Heart left ventricle (tissue), 13 donors: ENCODE data around the gene FUBP3.

Experiments used
- CTCF ChIP-seq, 12 donors: fragments of 200-600 bp; sonication (generic) in 4 of 12; IDR thresholded peaks; one replicate each; pipeline versions ENCODE4 v1.5.0 to v1.8.0; 2018 to 2022; ENCODE audit warnings: antibody characterized with exemption in 12 of 12, mild to moderate bottlenecking in 5 of 12
- POLR2A ChIP-seq, 2 donors: fragments of 450-650 bp; IDR thresholded peaks; one replicate each; pipeline ENCODE4 v1.6.1; 2017; ENCODE audit warnings: antibody characterized with exemption in 2 of 2, mild to moderate bottlenecking in 2 of 2, moderate library complexity in 2 of 2
- donor health status: ischemic (EF 13 %, LVEDD 7.1; RV severe dilation, severe dysfunction).
- donor health status: DM: no; HTN: yes; CAD: no.
- donor health status: DM: no; HTN: no; CAD: no.
- donor health status: ischemic (EF 25% LVEDD 6.9; RV normal size, moderate dysfunction).
- donor health status: ischemic (EF 25% LVEDD 5.7; RV mildly dilated, moderate dysfunction).
- donor health status: ischemic (EF 35%, LVEDD 5.7; RV mildly dilated, moderate dysfunction).
- donor health status: nonischemic (EF 11% LVEDD 7.7; RV severe dilation, severe dysfunction).
- donor health status: DM: yes; HTN: yes; CAD: no.
- donor health status: PGD.
- donor health status: ischemic (EF 29% LVEDD 5.4; RV normal size, mild dysfunction).
- donor health status: nonischemic (EF 23%, LVEDD 6.1; RV moderate dilation, normal function).

- no peak for TF ChIP-seq CTCF (IDR thresholded peaks at IDR 0.05)
- TF ChIP-seq POLR2A (IDR thresholded peaks at IDR 0.05): no peak
Observed at GRCh38 chr9:130530938-130531337, 48.4 kb upstream of the FUBP3 start.
